HepG2 (cell line): Measurements from ENCODE around the gene PTPN3. TPM values are rescaled to one million over a fixed set of nuclear protein-coding genes. Genes with fewer than 3 reads are reported as not detected.

Experiments used
- ATAC-seq: fragments of 200-7000 bp; cut with Tn5 transposase; 3 replicates; pipeline ENCODE4 v1.9.1; 2020; ENCODE audit warnings: mild to moderate bottlenecking, moderate library complexity
- BruUV-seq: library from RNA; stranded (reverse); fragments of 400-500 nt; replicated peaks from 2 replicates; lab custom pipeline; 2021; lab: Mats Ljungman, UMichigan
- CTCF ChIA-PET: fragments of 300-600 bp; formaldehyde crosslinking; extraction: SDS; loops from one replicate; lab custom pipeline; 2021; ENCODE audit warnings: low total read pairs, inconsistent platforms, low intra/inter-chr PET ratio; lab: Yijun Ruan, JAX
- POLR2A ChIA-PET: fragments of 350-600 bp; sonication (Branson Sonifier 250); formaldehyde crosslinking; loops from one replicate; lab custom pipeline; 2020; ENCODE audit warnings: antibody characterized with exemption, inconsistent platforms; lab: Yijun Ruan, JAX
- DNase-seq: peaks from one replicate; pipeline ENCODE4 v3.0.0-alpha.2; 2015; ENCODE audit warnings: low spot score
- FAIRE-seq: peaks from 3 replicates; lab custom pipeline; 2011; peaks lifted over from hg19 to GRCh38; lab: Jason Lieb, UNC
- H2AFZ ChIP-seq: one replicate; pipeline ENCODE4 v1.6.1; 2011; ENCODE audit warnings: low read length, inconsistent platforms
- H3K27ac ChIP-seq: fragments of 300-600 bp; 3 replicates; pipeline ENCODE4 v1.8.0; 2011; ENCODE audit warnings: mixed run types, mild to moderate bottlenecking, mixed read lengths, low read length, inconsistent platforms; ENCODE audit not compliant: insufficient read depth; ENCODE audit errors: extremely low read length
- H3K27me3 ChIP-seq, 2 experiments: fragments of 200-600 bp in 1 of 2; 2 replicates in 1 of 2; 3 replicates in 1 of 2; pipeline versions ENCODE4 v1.6.0 to v1.8.0; 2011; ENCODE audit warnings: low read length in 2 of 2, mild to moderate bottlenecking in 2 of 2, moderate library complexity in 2 of 2, inconsistent platforms in 1 of 2; ENCODE audit not compliant: insufficient read depth in 2 of 2, control insufficient read depth in 1 of 2
- H3K36me3 ChIP-seq, 2 experiments: fragments of 200-600 bp in 1 of 2; replicated peaks in 1 of 2; 2 replicates in 1 of 2; 3 replicates in 1 of 2; pipeline versions ENCODE4 v1.5.1 to v1.8.0; 2011; ENCODE audit warnings: low read length in 2 of 2, inconsistent platforms in 1 of 2; ENCODE audit not compliant: insufficient read depth in 2 of 2, control insufficient read depth in 1 of 2
- H3K4me1 ChIP-seq: 2 replicates; pipeline ENCODE4 v1.5.1; 2012; ENCODE audit warnings: low read length, inconsistent platforms; ENCODE audit not compliant: insufficient read depth
- H3K4me2 ChIP-seq: 2 replicates; pipeline ENCODE4 v1.6.0; 2011; ENCODE audit warnings: low read depth, low read length, inconsistent platforms
- H3K4me3 ChIP-seq, 3 experiments: fragments of 200-600 bp in 1 of 3; sonication (generic), shearing (Covaris generic) in 1 of 3; replicated peaks in 1 of 3; 2 replicates each; pipeline ENCODE4 v1.5.1; 2011 to 2016; ENCODE audit warnings: low read length in 3 of 3, inconsistent platforms in 2 of 3, low read depth in 2 of 3, mild to moderate bottlenecking in 2 of 3, control low read depth in 1 of 3, mixed read lengths in 1 of 3; ENCODE audit not compliant: insufficient read depth in 1 of 3
- H3K79me2 ChIP-seq: one replicate; pipeline ENCODE4 v1.6.1; 2011; ENCODE audit warnings: low read length, inconsistent platforms; ENCODE audit not compliant: insufficient read depth
- H3K9ac ChIP-seq: 2 replicates; pipeline ENCODE4 v1.6.0; 2011; ENCODE audit warnings: mild to moderate bottlenecking, low read depth, low read length, inconsistent platforms; ENCODE audit not compliant: insufficient read depth
- H3K9me3 ChIP-seq: 2 replicates; pipeline ENCODE4 v1.5.1; 2012; ENCODE audit warnings: mild to moderate bottlenecking, low read length
- H4K20me1 ChIP-seq: 2 replicates; pipeline ENCODE4 v1.6.0; 2011; ENCODE audit warnings: inconsistent platforms, mild to moderate bottlenecking, low read length, moderate library complexity; ENCODE audit not compliant: insufficient read depth
- CBX2 ChIP-seq, 2 experiments: fragments of 200-600 bp in 1 of 2; sonication (generic); formaldehyde crosslinking in 1 of 2; IDR thresholded peaks; 2 replicates each; pipeline versions ENCODE4 v1.7.0 to v1.8.1; 2018 to 2022; ENCODE audit warnings: low read depth in 2 of 2, low read length in 1 of 2, mild to moderate bottlenecking in 1 of 2, missing genetic modification reagents in 1 of 2
- CBX5 ChIP-seq: sonication (generic); formaldehyde crosslinking; IDR thresholded peaks from 2 replicates; pipeline ENCODE4 v1.4.0; 2020; ENCODE audit warnings: missing genetic modification reagents, borderline replicate concordance
- CREB1 ChIP-seq, 2 experiments: fragments of 450-650 bp in 1 of 2; IDR thresholded peaks; 2 replicates each; pipeline ENCODE4 v1.6.1; 2016 to 2017; ENCODE audit warnings: control low read depth in 1 of 2, mild to moderate bottlenecking in 1 of 2, missing compliant biosample characterization in 1 of 2, missing genetic modification characterization in 1 of 2
- NFYC ChIP-seq: IDR thresholded peaks from 2 replicates; pipeline ENCODE4 v1.6.1; 2016; ENCODE audit warnings: missing genetic modification reagents, missing compliant biosample characterization
- REXO4 ChIP-seq: sonication (generic); formaldehyde crosslinking; IDR thresholded peaks from 2 replicates; pipeline ENCODE4 v1.8.0; 2022; ENCODE audit warnings: missing genetic modification reagents, mild to moderate bottlenecking, borderline replicate concordance
- THAP8 ChIP-seq: sonication (generic); formaldehyde crosslinking; IDR thresholded peaks from 2 replicates; pipeline ENCODE4 v1.5.1; 2020; ENCODE audit warnings: missing genetic modification reagents, mild to moderate bottlenecking, borderline replicate concordance
- ZNF337 ChIP-seq: sonication (generic); formaldehyde crosslinking; IDR thresholded peaks from 2 replicates; pipeline ENCODE4 v1.5.1; 2020; ENCODE audit warnings: missing genetic modification reagents, low read depth, mild to moderate bottlenecking, borderline replicate concordance
- ZNF7 ChIP-seq: IDR thresholded peaks from 2 replicates; pipeline ENCODE4 v1.6.1; 2016; ENCODE audit warnings: missing biosample characterization, missing genetic modification reagents
- ZNF75D ChIP-seq: sonication (generic); formaldehyde crosslinking; IDR thresholded peaks from 2 replicates; pipeline ENCODE4 v1.8.1; 2023; ENCODE audit warnings: missing genetic modification reagents, mild to moderate bottlenecking, borderline replicate concordance
- WGBS: methylation state at CpG from one replicate; pipeline ENCODE4 v1.1.6; 2017; ENCODE audit warnings: low lambda C conversion rate; 5-methylcytosine and 5-hydroxymethylcytosine counted together
- in situ Hi-C: cut with HindIII; loops from 2 replicates; pipeline ENCODE4 v1.10.0; 2017; ENCODE audit warnings: low pct_unique_long_range_greater_than_20kb; ENCODE audit not compliant: extremely low pct_ligation_motif_present
- intact Hi-C: fragments of 100-400 bp; cut with micrococcal nuclease; formaldehyde crosslinking; loops from one replicate; pipeline ENCODE4 v1.10.0; 2022; ENCODE audit not compliant: unreplicated experiment
- polyA plus RNA-seq, 8 experiments: library from polyadenylated mRNA; depleted of rRNA in 3 of 8; stranded (reverse) in 7 of 8; unstranded in 1 of 8; fragments of >200 nt; fragmentation: Illumina TruSeq in 4 of 8; extraction: Trizol in 4 of 8; gene quantifications; 2 replicates each; pipeline versions ENCODE4 v1.2.1 to v1.2.3, GENCODE V29; 2011 to 2016; ENCODE audit warnings: low read depth in 4 of 8, missing spikeins in 1 of 8, mixed read lengths in 1 of 8; ENCODE audit not compliant: insufficient read depth in 1 of 8
- total RNA-seq, 5 experiments: library from RNA; depleted of rRNA; stranded (reverse); fragments of >200 nt; fragmentation: Illumina TruSeq; extraction: Trizol; gene quantifications; 2 replicates each; pipeline ENCODE4 v1.2.3, GENCODE V29; 2016; ENCODE audit warnings: low read depth in 1 of 5

The PTPN3 gene
- total and polyA plus RNA-seq, 2 of the 13 experiments (the other 11 are each of a cell fraction or from before 2014, with no cell fraction given), result 5.6 to 20.5 TPM

- no peak for TF ChIP-seq NFYC
- TF ChIP-seq, all 625 proteins: peak for 4
Observed at GRCh38 chr9:109346904-109347303, 151.2 kb downstream of the PTPN3 start (continued).

- Histone ChIP-seq H3K36me3 (no peaks in the 10 kb centered on the region), H3K79me2 (no peaks in the 10 kb centered on the region), H3K9me3 (no peaks in the 10 kb centered on the region), H3K4me2 (peak overlapping the region; percentile 91), H3K4me3 (peak overlapping the region; percentile 13 to 62 (median 60); a peak in 3 of 6 replicates), H3K9ac (0 out of 2 replicates have a peak overlapping the region, but pooled peaks have one; percentile 45), H3K27ac (no peak overlapping the region), H2AFZ (peak overlapping the region; percentile 79), H3K27me3 (no peaks in the 10 kb centered on the region; a peak in 1 of 5 replicates), H3K4me1 (peaks cover 13% of the 10 kb centered on the region), H4K20me1 (no peaks in the 10 kb centered on the region)
- in situ Hi-C loops (no loop called here), intact Hi-C loops (loop anchor here (5.0 kb wide), 1 partner anchor 163 kb away; no protein-coding TSS in a partner anchor)
- BruUV-seq, result no TSS peak
- POLR2A ChIA-PET, result interaction anchor here (0.6 to 1.6 kb wide), 9 partner anchors 8 to 133 kb away, joined by 3 to 9 read pairs (median 4); no protein-coding TSS in a partner anchor
- WGBS, result 2% methylated on average over 3 of the region's 3 CpGs
- no peak for FAIRE-seq
- peak; percentile 58 for ATAC-seq
- TF ChIP-seq CBX5 (no peak), ZNF75D (CRISPR knock-in tag) (no peak), THAP8 (CRISPR knock-in tag) (no peak), CREB1 (IDR thresholded peaks at IDR 0.05) (0 out of 2 replicates have a peak, but pooled peaks have one; percentile 2), CREB1 (CRISPR knock-in tag; IDR thresholded peaks at IDR 0.05) (no peak), REXO4 (CRISPR knock-in tag) (no peak), ZNF337 (CRISPR knock-in tag) (no peak), CBX2 (IDR thresholded peaks at IDR 0.05; ENCODE audit: low read depth, low read length) (no peak), CBX2 (CRISPR knock-in tag; IDR thresholded peaks at IDR 0.05; ENCODE audit: low read depth) (no peak), ZNF7 (CRISPR knock-in tag) (no peak)
- CTCF ChIA-PET, result interaction anchor here (2.3 to 2.5 kb wide), 2 partner anchors 152 to 161 kb away, joined by 9 to 11 read pairs; no protein-coding TSS in a partner anchor
- no peak for DNase-seq
Observed at GRCh38 chr9:109344866-109345265, 153.2 kb downstream of the PTPN3 start.
